Liver (tissue), 9 donors: Measurements from ENCODE around the gene MAML3. TPM values are rescaled to one million over a fixed set of nuclear protein-coding genes. Genes with fewer than 3 reads are reported as not detected.

Experiments
- DNase-seq: peaks from one replicate; pipeline ENCODE4 v3.0.0-alpha.2; 2017; ENCODE audit warnings: low spot score
- H3K27ac ChIP-seq, 2 donors: one replicate each; pipeline ENCODE4 v1.7.0; 2013; ENCODE audit warnings: inconsistent platforms in 2 of 2, low read length in 2 of 2, control low read depth in 1 of 2, low read depth in 1 of 2, mild to moderate bottlenecking in 1 of 2
- H3K27me3 ChIP-seq, 4 donors: one replicate each; pipeline versions ENCODE4 v1.6.1 to v1.7.0; 2013; ENCODE audit warnings: low read length in 3 of 4, inconsistent platforms in 1 of 4, mild to moderate bottlenecking in 1 of 4, moderate library complexity in 1 of 4; ENCODE audit not compliant: control insufficient read depth in 4 of 4, insufficient read depth in 4 of 4
- H3K36me3 ChIP-seq, 4 donors: one replicate each; pipeline versions ENCODE4 v1.6.1 to v1.7.0; 2013; ENCODE audit warnings: low read length in 3 of 4, mild to moderate bottlenecking in 3 of 4, low read depth in 1 of 4, moderate library complexity in 1 of 4; ENCODE audit not compliant: control insufficient read depth in 4 of 4, insufficient read depth in 3 of 4
- H3K4me1 ChIP-seq, 4 donors: one replicate each; pipeline versions ENCODE4 v1.6.1 to v1.7.0; 2013; ENCODE audit warnings: low read length in 3 of 4, mild to moderate bottlenecking in 3 of 4, moderate library complexity in 1 of 4; ENCODE audit not compliant: control insufficient read depth in 4 of 4, insufficient read depth in 4 of 4
- H3K4me3 ChIP-seq, 3 donors: one replicate each; pipeline versions ENCODE4 v1.6.1 to v1.7.0; 2013; ENCODE audit warnings: low read length in 3 of 3, control low read depth in 1 of 3, low read depth in 1 of 3, mild to moderate bottlenecking in 1 of 3
- H3K9ac ChIP-seq, 2 donors: one replicate each; pipeline ENCODE4 v1.7.0; 2013; ENCODE audit warnings: low read length in 2 of 2, mild to moderate bottlenecking in 2 of 2, moderate library complexity in 2 of 2, control low read depth in 1 of 2, low read depth in 1 of 2
- H3K9me3 ChIP-seq, 4 donors: one replicate each; pipeline versions ENCODE4 v1.6.1 to v1.7.0; 2013; ENCODE audit warnings: low read length in 3 of 4; ENCODE audit not compliant: control insufficient read depth in 4 of 4
- EGR1 ChIP-seq, 2 donors: IDR thresholded peaks; 2 replicates each; pipeline ENCODE4 v1.6.1; 2016 to 2018; ENCODE audit warnings: antibody characterized with exemption in 2 of 2, low read depth in 2 of 2
- FOXA1 ChIP-seq: IDR thresholded peaks from 2 replicates; pipeline ENCODE4 v1.6.1; 2016; ENCODE audit warnings: antibody characterized with exemption
- FOXA2 ChIP-seq: IDR thresholded peaks from 2 replicates; pipeline ENCODE4 v1.6.1; 2016; ENCODE audit warnings: antibody characterized with exemption
- GABPA ChIP-seq, 2 donors: IDR thresholded peaks in 1 of 2; conservative IDR thresholded peaks in 1 of 2; 2 replicates each; pipeline ENCODE4 v1.6.1; 2016; ENCODE audit warnings: antibody characterized with exemption in 2 of 2, mild to moderate bottlenecking in 1 of 2, moderate library complexity in 1 of 2
- HNF4A ChIP-seq, 2 donors: conservative IDR thresholded peaks; 2 replicates each; pipeline ENCODE4 v1.6.1; 2016; ENCODE audit warnings: antibody characterized with exemption in 2 of 2, mild to moderate bottlenecking in 2 of 2
- HNF4G ChIP-seq: IDR thresholded peaks from 2 replicates; pipeline ENCODE4 v1.6.1; 2016; ENCODE audit warnings: antibody characterized with exemption
- MAX ChIP-seq: IDR thresholded peaks from 2 replicates; pipeline ENCODE4 v1.6.1; 2016; ENCODE audit warnings: antibody characterized with exemption
- RAD21 ChIP-seq, 2 donors: IDR thresholded peaks; 2 replicates each; pipeline ENCODE4 v1.6.1; 2016; ENCODE audit warnings: antibody characterized with exemption in 2 of 2, mild to moderate bottlenecking in 2 of 2
- RXRA ChIP-seq, 2 donors: IDR thresholded peaks; 2 replicates each; pipeline ENCODE4 v1.6.1; 2017 to 2018; ENCODE audit warnings: antibody characterized with exemption in 2 of 2, mild to moderate bottlenecking in 1 of 2
- SP1 ChIP-seq: IDR thresholded peaks from 2 replicates; pipeline ENCODE4 v1.6.1; 2018; ENCODE audit warnings: antibody characterized with exemption, mild to moderate bottlenecking
- TAF1 ChIP-seq: conservative IDR thresholded peaks from 2 replicates; pipeline ENCODE4 v1.6.1; 2016; ENCODE audit warnings: antibody characterized with exemption, mild to moderate bottlenecking
- YY1 ChIP-seq: IDR thresholded peaks from 2 replicates; pipeline ENCODE4 v1.6.1; 2016; ENCODE audit warnings: antibody characterized with exemption, mild to moderate bottlenecking
- ZBTB33 ChIP-seq: IDR thresholded peaks from 2 replicates; pipeline ENCODE4 v1.6.1; 2016; ENCODE audit warnings: antibody characterized with exemption
- WGBS: extraction: QIAGEN DNeasy Blood & Tissue Kit; methylation state at CpG from one replicate; pipeline ENCODE4 v1.1.7; 2013; 5-methylcytosine and 5-hydroxymethylcytosine counted together
- polyA plus RNA-seq, 2 donors: library from polyadenylated mRNA; stranded (reverse) in 1 of 2; unstranded in 1 of 2; fragments of 200-250 nt in 1 of 2; fragments of >200 nt in 1 of 2; fragmentation: Nextera tagmentation in 1 of 2; extraction: Ambion mirVana in 1 of 2; gene quantifications; one replicate each; pipeline versions ENCODE4 v1.2.1 to v1.2.3, GENCODE V29; 2013 to 2015
- total RNA-seq, 2 donors: library from RNA; depleted of rRNA; stranded (reverse); fragments of >200 nt; gene quantifications; one replicate each; pipeline ENCODE4 v1.2.3, GENCODE V29; 2014
- TF ChIP-seq, protein P1 (sequence below): fragments of 150-350 bp; IDR thresholded peaks from 2 replicates; pipeline ENCODE4 v1.5.1; 2017; ENCODE audit warnings: improper control_type of control experiment, low read depth, low read length; ENCODE audit not compliant: missing input control
- TF ChIP-seq, protein P2 (sequence below): IDR thresholded peaks from 2 replicates; pipeline ENCODE4 v1.6.1; 2016; ENCODE audit warnings: antibody characterized with exemption
- TF ChIP-seq, protein P3 (sequence below): IDR thresholded peaks from 2 replicates; pipeline ENCODE4 v1.6.1; 2016; ENCODE audit warnings: antibody characterized with exemption, mild to moderate bottlenecking
- donor health status: healthy.
- donor health status: healthy.
- donor health status: healthy.
- donor health status: healthy.
- donor health status: healthy.

MAML3 gene
- total and polyA plus RNA-seq, 4 donors, result 1.3 to 4.3 (median 2.7) TPM

DNA sequence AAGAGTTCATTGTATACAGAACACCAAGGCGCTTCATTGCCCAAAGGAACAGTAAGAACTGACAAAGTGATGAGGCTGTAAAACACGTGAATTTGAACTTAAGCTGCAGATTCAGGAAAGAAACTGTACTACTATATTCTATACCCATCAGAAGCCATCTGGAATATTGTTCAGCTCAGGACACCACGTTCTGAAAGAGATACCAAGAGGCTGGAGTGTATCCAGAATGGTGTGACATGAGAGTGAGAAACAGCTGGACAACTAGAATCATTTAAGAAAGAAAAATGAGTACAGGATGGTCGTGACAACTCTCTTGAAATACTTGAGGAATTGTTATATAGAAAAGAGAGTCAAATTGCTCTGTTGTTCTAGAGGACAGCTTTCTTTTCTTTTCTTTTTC lies 393.4 kb downstream of the MAML3 start (continued):
- TF ChIP-seq, protein P1, sequence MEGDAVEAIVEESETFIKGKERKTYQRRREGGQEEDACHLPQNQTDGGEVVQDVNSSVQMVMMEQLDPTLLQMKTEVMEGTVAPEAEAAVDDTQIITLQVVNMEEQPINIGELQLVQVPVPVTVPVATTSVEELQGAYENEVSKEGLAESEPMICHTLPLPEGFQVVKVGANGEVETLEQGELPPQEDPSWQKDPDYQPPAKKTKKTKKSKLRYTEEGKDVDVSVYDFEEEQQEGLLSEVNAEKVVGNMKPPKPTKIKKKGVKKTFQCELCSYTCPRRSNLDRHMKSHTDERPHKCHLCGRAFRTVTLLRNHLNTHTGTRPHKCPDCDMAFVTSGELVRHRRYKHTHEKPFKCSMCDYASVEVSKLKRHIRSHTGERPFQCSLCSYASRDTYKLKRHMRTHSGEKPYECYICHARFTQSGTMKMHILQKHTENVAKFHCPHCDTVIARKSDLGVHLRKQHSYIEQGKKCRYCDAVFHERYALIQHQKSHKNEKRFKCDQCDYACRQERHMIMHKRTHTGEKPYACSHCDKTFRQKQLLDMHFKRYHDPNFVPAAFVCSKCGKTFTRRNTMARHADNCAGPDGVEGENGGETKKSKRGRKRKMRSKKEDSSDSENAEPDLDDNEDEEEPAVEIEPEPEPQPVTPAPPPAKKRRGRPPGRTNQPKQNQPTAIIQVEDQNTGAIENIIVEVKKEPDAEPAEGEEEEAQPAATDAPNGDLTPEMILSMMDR, result no peak
- TF ChIP-seq TAF1 (no peak), HNF4A (conservative IDR thresholded peaks at IDR 0.05) (no peak), MAX (no peak), FOXA1 (no peak), FOXA2 (no peak)

DNA sequence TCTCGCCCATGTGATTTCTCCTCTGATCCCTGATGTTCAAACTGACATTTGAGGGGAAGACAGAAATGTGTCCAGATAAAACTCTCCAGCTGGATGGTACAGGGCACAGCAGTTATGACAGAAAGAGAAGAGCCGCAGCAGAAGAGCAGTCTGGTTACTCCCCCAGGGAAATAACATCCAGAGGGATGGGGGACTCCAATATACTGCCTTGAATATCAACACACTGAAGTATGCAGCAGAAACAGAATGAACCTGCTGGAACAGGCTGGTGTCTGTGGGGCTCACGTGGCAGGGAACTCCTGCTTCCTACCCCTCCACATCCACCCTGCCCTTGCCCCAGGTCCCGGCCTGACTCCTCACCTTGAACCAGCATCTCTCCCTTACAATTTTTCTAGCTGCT lies 394.9 kb downstream of the MAML3 start:
- Histone ChIP-seq H3K27me3 (no peaks in the 10 kb centered on the region), H3K9me3 (no peaks in the 10 kb centered on the region), H3K27ac (no peak overlapping the region), H3K9ac (no peak overlapping the region), H3K4me3 (no peak overlapping the region), H3K4me1 (peaks cover 0 to 5% (median 5%) of the 10 kb centered on the region in 4 donors), H3K36me3 (no peaks in the 10 kb centered on the region)
- DNase-seq, result no peak
- TF ChIP-seq TAF1, result no peak
- no peak for TF ChIP-seq ZBTB33
- TF ChIP-seq HNF4A (conservative IDR thresholded peaks at IDR 0.05), result no peak
- no peak for TF ChIP-seq EGR1 (IDR thresholded peaks at IDR 0.05; ENCODE audit: low read depth in 2 of 2)
- TF ChIP-seq FOXA2, result no peak
- TF ChIP-seq RAD21 (IDR thresholded peaks at IDR 0.05), result no peak
- 96% methylated on average over 4 of the region's 4 CpGs for WGBS

DNA sequence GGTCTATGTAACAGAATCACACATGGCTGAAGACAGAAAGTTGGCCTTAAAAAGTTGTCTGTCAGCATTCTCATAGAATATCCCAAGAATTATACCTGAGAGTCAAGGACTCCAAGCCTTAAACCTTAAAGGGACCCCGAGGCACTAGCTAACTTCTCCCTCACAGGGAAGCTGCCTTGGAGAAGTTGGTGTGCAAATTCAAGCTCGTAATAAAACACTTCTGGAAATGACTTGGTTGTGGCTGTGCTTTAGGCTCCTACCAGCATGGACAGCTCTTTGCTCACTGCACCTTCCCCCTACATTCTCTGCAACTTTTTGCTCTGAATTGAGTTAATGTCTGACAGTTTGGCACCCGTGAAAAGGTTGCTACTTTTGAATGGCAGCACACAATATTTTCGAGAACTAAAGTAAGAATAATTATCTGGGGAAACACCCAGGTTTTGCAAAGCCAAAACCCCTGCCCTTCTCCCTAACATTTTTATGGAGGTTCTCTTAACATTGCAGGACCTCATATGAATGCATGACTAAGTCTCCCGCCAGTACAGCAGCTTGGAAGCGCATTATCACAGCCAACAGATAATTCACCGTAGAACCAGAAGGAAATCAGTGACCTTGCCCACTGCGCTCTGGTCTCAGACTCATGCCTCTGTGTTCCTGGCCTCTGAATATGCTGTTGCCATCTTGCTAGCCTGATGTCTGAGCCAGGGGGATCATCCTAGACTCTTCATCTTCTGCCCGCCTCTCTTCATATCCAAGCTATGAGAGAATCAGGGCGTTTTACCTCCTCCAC lies 397.4 kb downstream of the MAML3 start:
- 93% methylated on average over 10 of the region's 10 CpGs for WGBS
- Histone ChIP-seq H3K9me3 (no peaks in the 10 kb centered on the region), H3K27ac (no peak overlapping the region), H3K9ac (no peak overlapping the region), H3K4me1 (no peaks in the 10 kb centered on the region), H3K27me3 (no peaks in the 10 kb centered on the region), H3K36me3 (no peaks in the 10 kb centered on the region), H3K4me3 (no peak overlapping the region)
- no peak for DNase-seq
- TF ChIP-seq ZBTB33 (no peak), HNF4G (no peak), RXRA (IDR thresholded peaks at IDR 0.05) (no peak), GABPA (IDR thresholded peaks at IDR 0.05 in 1 of 2, conservative IDR thresholded peaks at IDR 0.05 in 1 of 2) (no peak), YY1 (no peak), EGR1 (IDR thresholded peaks at IDR 0.05; ENCODE audit: low read depth in 2 of 2) (no peak), FOXA1 (no peak), RAD21 (IDR thresholded peaks at IDR 0.05) (no peak), FOXA2 (no peak), TAF1 (no peak), SP1 (no peak)
- TF ChIP-seq, protein P2, sequence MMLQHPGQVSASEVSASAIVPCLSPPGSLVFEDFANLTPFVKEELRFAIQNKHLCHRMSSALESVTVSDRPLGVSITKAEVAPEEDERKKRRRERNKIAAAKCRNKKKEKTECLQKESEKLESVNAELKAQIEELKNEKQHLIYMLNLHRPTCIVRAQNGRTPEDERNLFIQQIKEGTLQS, result no peak
- TF ChIP-seq, protein P1, result no peak
- TF ChIP-seq, protein P3, sequence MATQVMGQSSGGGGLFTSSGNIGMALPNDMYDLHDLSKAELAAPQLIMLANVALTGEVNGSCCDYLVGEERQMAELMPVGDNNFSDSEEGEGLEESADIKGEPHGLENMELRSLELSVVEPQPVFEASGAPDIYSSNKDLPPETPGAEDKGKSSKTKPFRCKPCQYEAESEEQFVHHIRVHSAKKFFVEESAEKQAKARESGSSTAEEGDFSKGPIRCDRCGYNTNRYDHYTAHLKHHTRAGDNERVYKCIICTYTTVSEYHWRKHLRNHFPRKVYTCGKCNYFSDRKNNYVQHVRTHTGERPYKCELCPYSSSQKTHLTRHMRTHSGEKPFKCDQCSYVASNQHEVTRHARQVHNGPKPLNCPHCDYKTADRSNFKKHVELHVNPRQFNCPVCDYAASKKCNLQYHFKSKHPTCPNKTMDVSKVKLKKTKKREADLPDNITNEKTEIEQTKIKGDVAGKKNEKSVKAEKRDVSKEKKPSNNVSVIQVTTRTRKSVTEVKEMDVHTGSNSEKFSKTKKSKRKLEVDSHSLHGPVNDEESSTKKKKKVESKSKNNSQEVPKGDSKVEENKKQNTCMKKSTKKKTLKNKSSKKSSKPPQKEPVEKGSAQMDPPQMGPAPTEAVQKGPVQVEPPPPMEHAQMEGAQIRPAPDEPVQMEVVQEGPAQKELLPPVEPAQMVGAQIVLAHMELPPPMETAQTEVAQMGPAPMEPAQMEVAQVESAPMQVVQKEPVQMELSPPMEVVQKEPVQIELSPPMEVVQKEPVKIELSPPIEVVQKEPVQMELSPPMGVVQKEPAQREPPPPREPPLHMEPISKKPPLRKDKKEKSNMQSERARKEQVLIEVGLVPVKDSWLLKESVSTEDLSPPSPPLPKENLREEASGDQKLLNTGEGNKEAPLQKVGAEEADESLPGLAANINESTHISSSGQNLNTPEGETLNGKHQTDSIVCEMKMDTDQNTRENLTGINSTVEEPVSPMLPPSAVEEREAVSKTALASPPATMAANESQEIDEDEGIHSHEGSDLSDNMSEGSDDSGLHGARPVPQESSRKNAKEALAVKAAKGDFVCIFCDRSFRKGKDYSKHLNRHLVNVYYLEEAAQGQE, result no peak
